ENCODE data around the gene DCLRE1A. TPM values are rescaled to one million over a fixed set of nuclear protein-coding genes. Genes with fewer than 3 reads are reported as not detected.

Gene DCLRE1A
- polyA plus RNA-seq, 1 donor = 8.3 TPM

GRCh38 chr10:113859261-113859660 lies 5.4 kb upstream of the DCLRE1A start:
- Histone ChIP-seq H3K27ac (ENCODE audit: low read length) (no peak overlapping the region), H3K27me3 (ENCODE audit: control insufficient read depth, insufficient read depth, low read length) (no peaks in the 10 kb centered on the region), H3K4me3 (ENCODE audit: low read length) (no peak overlapping the region), H3K9me3 (ENCODE audit: control insufficient read depth, low read depth, low read length) (no peaks in the 10 kb centered on the region), H3K36me3 (ENCODE audit: control insufficient read depth, insufficient read depth, low read length) (peaks cover 25% of the 10 kb centered on the region), H3K4me1 (ENCODE audit: control insufficient read depth, insufficient read depth, low read length) (no peaks in the 10 kb centered on the region)
- 86% methylated on average over 2 of the region's 2 CpGs for WGBS (ENCODE audit: insufficient coverage, low lambda C conversion rate)
- no peak for DNase-seq

GRCh38 chr10:113858541-113858940 lies 4.7 kb upstream of the DCLRE1A start:
- 83% methylated on average over 1 of the region's 2 CpGs for WGBS (ENCODE audit: insufficient coverage, low lambda C conversion rate)
- no peak overlapping the region for H3K4me3 ChIP-seq (ENCODE audit: low read length)
- H3K27me3 ChIP-seq (ENCODE audit: control insufficient read depth, insufficient read depth, low read length) = no peaks in the 10 kb centered on the region
- no peak overlapping the region for H3K27ac ChIP-seq (ENCODE audit: low read length)
- no peaks in the 10 kb centered on the region for H3K9me3 ChIP-seq (ENCODE audit: control insufficient read depth, low read depth, low read length)
- no peak for DNase-seq
- peaks cover 25% of the 10 kb centered on the region for H3K36me3 ChIP-seq (ENCODE audit: control insufficient read depth, insufficient read depth, low read length)
- H3K4me1 ChIP-seq (ENCODE audit: control insufficient read depth, insufficient read depth, low read length) = no peaks in the 10 kb centered on the region

DNA sequence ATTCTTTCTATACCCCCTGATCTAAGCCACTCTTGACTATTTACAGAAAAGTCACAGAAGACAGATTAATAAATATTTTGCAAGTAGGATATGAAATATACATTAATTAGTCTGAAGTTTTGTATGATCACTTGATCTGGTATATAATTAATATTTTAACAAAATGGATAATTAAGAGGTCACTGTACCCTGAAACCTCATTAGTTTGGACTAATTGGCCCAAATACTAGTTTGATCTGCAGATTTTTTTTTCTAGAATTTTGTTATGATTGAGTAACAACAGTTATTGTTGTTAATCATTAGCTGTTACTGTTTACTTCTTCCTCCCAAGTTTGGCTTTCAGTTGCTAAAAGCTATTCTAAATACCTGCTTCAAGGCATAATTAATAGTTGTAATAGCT lies 3.3 kb upstream of the DCLRE1A start:
- DNase-seq = no peak
- Histone ChIP-seq H3K9me3 (ENCODE audit: control insufficient read depth, low read depth, low read length) (no peaks in the 10 kb centered on the region), H3K4me3 (ENCODE audit: low read length) (no peak overlapping the region), H3K27me3 (ENCODE audit: control insufficient read depth, insufficient read depth, low read length) (no peaks in the 10 kb centered on the region), H3K4me1 (ENCODE audit: control insufficient read depth, insufficient read depth, low read length) (no peaks in the 10 kb centered on the region), H3K36me3 (ENCODE audit: control insufficient read depth, insufficient read depth, low read length) (peaks cover 25% of the 10 kb centered on the region), H3K27ac (ENCODE audit: low read length) (no peak overlapping the region)

DNA sequence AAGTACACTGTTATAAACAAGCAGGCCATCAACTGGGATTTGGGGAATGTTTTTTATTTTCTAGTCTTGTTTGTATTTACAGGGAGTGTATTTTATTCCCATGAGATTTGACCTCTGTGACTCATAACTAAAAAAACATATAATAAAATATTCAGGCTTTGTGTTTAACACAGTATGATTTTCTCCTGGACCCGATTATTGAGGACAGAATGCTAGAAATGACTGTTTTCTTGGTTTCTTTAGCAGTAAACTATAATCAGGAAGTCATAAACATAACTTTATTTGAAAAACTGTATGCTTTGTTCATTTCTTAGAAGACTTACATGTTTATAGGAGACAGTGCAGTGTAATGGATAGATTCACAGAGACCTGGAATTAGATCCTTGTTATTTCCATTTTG lies 2.7 kb upstream of the DCLRE1A start:
- peaks cover 2% of the 10 kb centered on the region for H3K4me1 ChIP-seq (ENCODE audit: control insufficient read depth, insufficient read depth, low read length)

GRCh38 chr10:113854761-113855588 lies 1.1 kb upstream of the DCLRE1A start:
- Histone ChIP-seq H3K9me3 (ENCODE audit: control insufficient read depth, low read depth, low read length) (no peaks in the 10 kb centered on the region), H3K27me3 (ENCODE audit: control insufficient read depth, insufficient read depth, low read length) (no peaks in the 10 kb centered on the region), H3K4me1 (ENCODE audit: control insufficient read depth, insufficient read depth, low read length) (peaks cover 2% of the 10 kb centered on the region), H3K27ac (ENCODE audit: low read length) (peak overlapping the region; percentile 93), H3K4me3 (ENCODE audit: low read length) (peak overlapping the region; percentile 97), H3K36me3 (ENCODE audit: control insufficient read depth, insufficient read depth, low read length) (peaks cover 10% of the 10 kb centered on the region)
- no CpG with 5 or more reads among the region's 62 CpGs for WGBS (ENCODE audit: insufficient coverage, low lambda C conversion rate)
- peak; percentile 28 to 74 for DNase-seq

More for the DNA sequence above, 2.7 kb upstream of the DCLRE1A start:
- H3K27ac ChIP-seq (ENCODE audit: low read length) = no peak overlapping the region
- WGBS (ENCODE audit: insufficient coverage, low lambda C conversion rate) = no CpG with 5 or more reads among the region's 1 CpG
- H3K4me3 ChIP-seq (ENCODE audit: low read length) = no peak overlapping the region
- H3K36me3 ChIP-seq (ENCODE audit: control insufficient read depth, insufficient read depth, low read length) = peaks cover 21% of the 10 kb centered on the region
- H3K27me3 ChIP-seq (ENCODE audit: control insufficient read depth, insufficient read depth, low read length) = no peaks in the 10 kb centered on the region
- H3K9me3 ChIP-seq (ENCODE audit: control insufficient read depth, low read depth, low read length) = no peaks in the 10 kb centered on the region
- DNase-seq = no peak

DNA sequence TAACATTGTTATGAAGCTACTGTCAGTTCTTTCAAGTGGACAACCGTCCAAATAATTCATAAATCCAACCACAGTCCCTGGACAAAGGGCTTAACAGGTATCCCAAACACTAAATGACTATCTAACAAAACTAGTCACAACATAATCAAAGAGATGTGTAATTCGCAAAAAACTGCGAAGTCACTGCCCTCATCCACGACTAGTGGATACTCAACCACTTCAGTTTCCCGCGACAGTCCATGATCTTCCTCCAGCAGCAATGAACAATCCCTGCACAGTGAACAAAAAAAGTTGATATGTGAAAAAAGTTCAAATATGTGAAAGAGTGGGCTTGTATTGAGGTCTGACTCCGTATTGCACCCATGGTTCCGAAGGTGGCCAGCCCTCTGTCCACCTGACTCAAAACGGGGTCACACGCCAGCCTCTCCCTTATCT lies 287 bp downstream of the DCLRE1A start:
- no CpG with 5 or more reads among the region's 10 CpGs for WGBS (ENCODE audit: insufficient coverage, low lambda C conversion rate)
- peak overlapping the region; percentile 97 for H3K4me3 ChIP-seq (ENCODE audit: low read length)
- no peaks in the 10 kb centered on the region for H3K27me3 ChIP-seq (ENCODE audit: control insufficient read depth, insufficient read depth, low read length)
- H3K9me3 ChIP-seq (ENCODE audit: control insufficient read depth, low read depth, low read length) = no peaks in the 10 kb centered on the region
- peak in 1 of 2 donors; percentile 7 for DNase-seq
- H3K4me1 ChIP-seq (ENCODE audit: control insufficient read depth, insufficient read depth, low read length) = peaks cover 2% of the 10 kb centered on the region
- peaks cover 12% of the 10 kb centered on the region for H3K36me3 ChIP-seq (ENCODE audit: control insufficient read depth, insufficient read depth, low read length)
- H3K27ac ChIP-seq (ENCODE audit: low read length) = peak overlapping the region; percentile 93

GRCh38 chr10:113849946-113850345 lies 3.9 kb downstream of the DCLRE1A start:
- H3K36me3 ChIP-seq (ENCODE audit: control insufficient read depth, insufficient read depth, low read length) = peaks cover 15% of the 10 kb centered on the region
- H3K9me3 ChIP-seq (ENCODE audit: control insufficient read depth, low read depth, low read length) = no peaks in the 10 kb centered on the region
- H3K4me3 ChIP-seq (ENCODE audit: low read length) = no peak overlapping the region
- no peak overlapping the region for H3K27ac ChIP-seq (ENCODE audit: low read length)
- peaks cover 2% of the 10 kb centered on the region for H3K4me1 ChIP-seq (ENCODE audit: control insufficient read depth, insufficient read depth, low read length)
- no peaks in the 10 kb centered on the region for H3K27me3 ChIP-seq (ENCODE audit: control insufficient read depth, insufficient read depth, low read length)
- no peak for DNase-seq
- 100% methylated on average over 3 of the region's 7 CpGs for WGBS (ENCODE audit: insufficient coverage, low lambda C conversion rate)

DNA sequence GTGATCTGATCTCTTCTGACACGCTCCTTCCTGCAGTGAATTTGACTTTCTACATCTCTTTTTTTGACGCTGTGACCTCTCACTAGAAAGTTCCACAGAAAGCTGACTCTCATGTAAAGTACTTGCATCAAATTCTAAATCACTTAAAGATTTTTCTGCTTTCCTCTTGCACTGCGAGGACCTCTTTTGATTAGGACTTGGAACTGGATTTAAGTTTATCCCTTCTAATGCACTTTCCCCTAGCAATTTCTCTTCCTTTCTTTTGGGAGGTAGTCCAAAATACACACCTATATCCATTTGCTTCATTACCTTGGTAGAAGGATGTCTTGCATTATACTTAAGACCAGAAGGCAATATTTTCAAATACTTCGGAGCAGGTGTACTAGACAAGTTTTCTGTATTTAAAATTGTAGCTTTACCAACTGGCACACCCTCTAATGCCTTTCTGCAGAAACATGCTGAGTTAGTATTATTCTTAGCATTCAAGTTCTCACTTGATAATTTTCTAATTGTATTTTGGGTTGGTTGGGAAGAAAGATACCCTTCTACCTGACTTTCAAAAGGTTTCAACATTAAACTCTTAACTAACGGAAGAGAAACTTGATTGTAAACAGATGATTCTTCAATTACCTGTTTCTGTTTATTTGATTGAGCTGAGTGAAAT lies 4.6 kb downstream of the DCLRE1A start:
- H3K27me3 ChIP-seq (ENCODE audit: control insufficient read depth, insufficient read depth, low read length) = no peaks in the 10 kb centered on the region
- H3K4me3 ChIP-seq (ENCODE audit: low read length) = no peak overlapping the region
- DNase-seq = no peak
- WGBS (ENCODE audit: insufficient coverage, low lambda C conversion rate) = 100% methylated on average over 3 of the region's 5 CpGs
- no peaks in the 10 kb centered on the region for H3K9me3 ChIP-seq (ENCODE audit: control insufficient read depth, low read depth, low read length)
- no peak overlapping the region for H3K27ac ChIP-seq (ENCODE audit: low read length)
- peaks cover 15% of the 10 kb centered on the region for H3K36me3 ChIP-seq (ENCODE audit: control insufficient read depth, insufficient read depth, low read length)
- H3K4me1 ChIP-seq (ENCODE audit: control insufficient read depth, insufficient read depth, low read length) = peaks cover 2% of the 10 kb centered on the region

GRCh38 chr10:113846036-113846435 lies 7.8 kb downstream of the DCLRE1A start:
- no peak for DNase-seq
- Histone ChIP-seq H3K27ac (ENCODE audit: low read length) (no peak overlapping the region), H3K9me3 (ENCODE audit: control insufficient read depth, low read depth, low read length) (no peaks in the 10 kb centered on the region), H3K27me3 (ENCODE audit: control insufficient read depth, insufficient read depth, low read length) (no peaks in the 10 kb centered on the region), H3K36me3 (ENCODE audit: control insufficient read depth, insufficient read depth, low read length) (peaks cover 22% of the 10 kb centered on the region), H3K4me1 (ENCODE audit: control insufficient read depth, insufficient read depth, low read length) (no peaks in the 10 kb centered on the region), H3K4me3 (ENCODE audit: low read length) (no peak overlapping the region)
- WGBS (ENCODE audit: insufficient coverage, low lambda C conversion rate) = 100% methylated on average over 1 of the region's 2 CpGs

DNA sequence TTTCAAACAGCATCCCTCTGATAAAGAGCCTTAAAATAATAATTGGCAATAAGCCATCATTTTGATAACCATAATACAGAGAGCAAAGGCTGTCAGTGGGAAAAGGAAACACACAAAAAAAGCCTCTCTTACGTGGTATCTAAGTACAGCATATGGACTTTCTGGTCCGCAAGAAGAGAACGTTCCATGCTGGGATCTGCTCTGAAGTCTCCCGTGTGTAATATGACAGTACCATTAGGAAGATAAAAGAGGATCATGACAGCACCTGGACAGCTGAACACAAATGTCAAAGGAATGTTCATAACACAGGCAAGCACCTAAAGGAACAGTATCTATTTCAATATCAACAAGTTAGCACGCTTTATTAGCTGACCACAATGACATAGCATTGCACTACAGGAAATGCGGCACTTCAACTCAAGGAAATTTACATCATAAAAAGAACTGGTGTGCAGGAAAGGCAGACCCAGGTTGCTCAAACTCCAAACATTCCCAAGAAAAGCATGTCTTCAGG lies 9.9 kb downstream of the DCLRE1A start:
- H3K9me3 ChIP-seq (ENCODE audit: control insufficient read depth, low read depth, low read length) = no peaks in the 10 kb centered on the region
- DNase-seq = peak in 1 of 2 donors; percentile 23
- no peak overlapping the region for H3K27ac ChIP-seq (ENCODE audit: low read length)
- WGBS (ENCODE audit: insufficient coverage, low lambda C conversion rate) = no CpG with 5 or more reads among the region's 6 CpGs
- no peaks in the 10 kb centered on the region for H3K4me1 ChIP-seq (ENCODE audit: control insufficient read depth, insufficient read depth, low read length)
- H3K36me3 ChIP-seq (ENCODE audit: control insufficient read depth, insufficient read depth, low read length) = peaks cover 18% of the 10 kb centered on the region
- no peak overlapping the region for H3K4me3 ChIP-seq (ENCODE audit: low read length)
- no peaks in the 10 kb centered on the region for H3K27me3 ChIP-seq (ENCODE audit: control insufficient read depth, insufficient read depth, low read length)

Data from large intestine (tissue), 3 donors.